G401.6 (cell line): ENCODE data around the gene ATRIP.

Source experiments
- FAIRE-seq: peaks from 2 replicates; lab custom pipeline; 2012; peaks lifted over from hg19 to GRCh38; lab: Jason Lieb, UNC

ATRIP gene

DNA sequence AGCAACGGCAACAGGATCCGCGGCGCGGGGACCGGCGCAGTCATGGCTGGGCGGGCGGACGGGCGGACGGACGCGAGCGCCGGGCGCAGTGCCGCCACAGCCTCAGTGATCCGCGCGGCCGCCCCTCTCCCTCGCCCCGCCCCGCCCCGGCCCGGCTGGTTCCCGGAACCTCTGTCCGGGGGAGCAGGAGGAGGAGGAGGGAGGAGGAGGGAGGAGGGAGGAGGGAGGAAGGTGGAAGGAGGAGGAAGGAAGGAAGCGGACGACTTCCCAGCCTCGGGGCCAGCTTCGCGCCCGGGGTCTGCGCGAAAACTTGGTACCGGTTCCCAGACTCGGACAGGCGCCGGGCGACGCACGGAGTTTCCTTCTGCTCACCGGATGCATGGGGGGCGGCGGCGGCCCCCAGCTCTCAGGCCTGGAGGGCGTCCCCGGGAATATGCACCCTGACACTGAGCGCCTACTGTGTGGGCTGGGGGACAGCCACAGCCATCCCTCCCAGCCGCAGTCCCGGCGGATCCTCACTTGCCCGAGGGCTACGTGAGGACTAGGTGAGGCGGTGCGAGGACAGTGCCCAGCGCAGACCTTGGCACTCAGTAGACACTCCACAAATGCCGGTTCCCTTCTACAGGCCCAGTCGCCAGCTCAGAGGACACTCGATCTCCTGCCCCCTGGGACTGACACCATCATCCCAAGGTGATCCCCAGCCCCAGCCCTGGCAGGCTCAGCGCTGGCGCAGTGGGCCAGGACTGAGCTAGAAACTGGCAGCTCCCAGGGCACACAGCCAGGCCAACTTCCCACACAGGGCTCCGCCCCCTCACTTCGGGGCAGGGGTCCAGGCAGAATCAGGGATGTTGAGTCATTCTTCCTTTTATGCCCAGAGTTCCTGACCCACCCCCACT lies 57.8 kb downstream of the ATRIP start, which contains the start of gene SHISA5:
Gene SHISA5, minus strand, starts transcription at position 124 of the 896 bp plus-strand sequence. Its CDS starts 80 bp downstream, at position 44.
- FAIRE-seq, result no peak

DNA sequence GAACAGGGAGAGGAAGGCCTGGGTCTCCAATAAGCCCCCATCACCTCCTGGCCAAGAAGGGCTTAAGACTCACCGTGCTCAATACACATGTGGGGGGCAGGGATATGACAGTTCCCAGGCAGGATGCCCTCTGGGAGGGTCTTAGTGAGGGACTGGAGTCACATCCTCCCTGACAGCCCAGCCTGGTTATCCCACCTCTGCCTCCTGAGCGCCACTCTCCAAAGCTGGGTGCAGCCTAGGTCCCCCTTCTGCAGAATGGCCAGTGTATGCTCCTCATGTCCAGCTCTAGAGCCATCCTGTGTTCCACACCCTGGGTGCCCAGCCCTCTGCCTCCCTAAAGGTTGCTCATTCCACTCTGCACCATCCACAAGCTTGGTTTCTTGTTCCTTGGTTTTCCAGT lies 58.6 kb downstream of the ATRIP start:
- FAIRE-seq, result no peak

DNA sequence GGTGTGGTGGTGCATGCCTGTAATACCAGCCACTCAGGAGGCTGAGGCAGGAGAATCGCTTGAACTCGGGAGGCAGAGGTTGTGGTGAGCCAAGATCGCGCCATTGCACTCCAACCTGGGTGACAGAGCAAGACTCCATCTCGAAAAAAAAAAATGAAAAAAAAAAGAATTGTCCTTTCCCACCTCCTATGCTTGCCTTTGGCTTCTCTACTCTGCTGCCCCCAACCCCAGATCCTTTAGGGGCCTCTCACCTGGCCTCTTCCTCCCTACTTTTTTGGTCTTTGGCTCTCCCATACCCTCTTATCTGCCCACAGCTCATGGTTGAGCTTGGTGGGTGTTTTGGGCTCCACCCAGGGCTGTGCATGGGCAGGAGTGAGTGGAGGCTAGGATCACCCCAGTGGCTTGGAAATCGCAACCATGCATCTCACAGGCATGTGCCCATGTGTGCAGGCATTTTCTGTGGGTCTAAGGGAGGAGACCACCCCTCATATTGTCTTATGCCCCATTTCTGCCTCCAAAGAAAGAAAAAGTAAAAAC lies 59.5 kb downstream of the ATRIP start:
- FAIRE-seq, result no peak

DNA sequence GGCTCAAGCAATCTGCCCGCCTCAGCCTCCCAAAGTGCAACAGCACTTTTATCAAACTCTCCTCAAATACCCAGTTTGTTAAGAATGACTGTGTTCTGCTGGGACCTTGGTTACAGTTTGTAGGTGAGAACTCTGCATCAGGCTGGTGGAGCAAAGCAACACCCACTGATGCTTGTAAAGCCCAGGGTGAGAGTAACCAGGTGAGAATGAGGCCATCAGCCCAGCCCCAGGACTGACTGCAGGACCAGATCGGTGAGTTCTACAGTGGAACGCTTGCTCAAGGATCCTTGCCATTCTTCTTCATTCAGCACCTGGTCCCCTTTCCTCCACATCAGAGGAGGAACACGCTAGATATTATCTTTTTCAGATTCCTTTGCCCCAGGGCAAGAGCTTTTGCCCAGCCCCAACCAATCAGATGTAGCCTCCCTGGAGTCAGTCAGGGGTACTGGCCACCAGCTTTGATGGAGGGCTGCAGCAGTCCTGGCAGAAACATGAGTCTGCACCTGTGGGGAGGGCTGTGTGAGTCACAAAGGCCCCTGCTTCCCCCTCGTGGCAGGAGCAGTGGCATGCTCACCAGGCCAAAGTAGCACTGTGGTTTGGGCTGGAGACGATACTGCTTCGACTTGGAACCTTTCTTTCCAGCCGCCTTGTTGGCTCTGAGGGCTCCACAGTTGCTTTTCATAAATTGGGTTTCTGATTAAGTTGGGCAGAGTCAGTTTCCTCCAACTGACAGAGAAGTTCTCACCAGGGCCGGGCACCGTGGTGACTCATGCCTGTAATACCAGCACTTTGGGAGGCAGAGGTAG lies 60.9 kb downstream of the ATRIP start:
- peak; percentile 41 for FAIRE-seq

DNA sequence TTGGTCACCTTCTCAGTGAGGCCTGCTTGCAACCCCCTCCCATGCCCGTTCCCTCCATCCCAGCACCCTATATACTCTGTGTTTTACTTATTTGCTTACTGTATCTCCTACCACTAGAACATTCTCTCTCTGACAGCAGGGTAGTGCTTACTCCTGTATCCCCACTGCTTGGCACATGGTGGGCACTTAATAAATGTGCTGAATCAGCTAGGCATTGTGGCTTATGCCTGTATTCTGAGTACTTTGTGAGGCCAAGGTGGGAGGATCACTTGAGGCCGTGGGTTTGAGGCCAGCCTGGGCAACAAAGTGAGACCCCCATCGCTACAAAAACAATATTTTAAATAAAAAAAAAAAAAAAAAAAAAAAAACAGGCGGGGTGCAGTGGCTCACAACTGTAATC lies 65.0 kb downstream of the ATRIP start:
- FAIRE-seq, result no peak

DNA sequence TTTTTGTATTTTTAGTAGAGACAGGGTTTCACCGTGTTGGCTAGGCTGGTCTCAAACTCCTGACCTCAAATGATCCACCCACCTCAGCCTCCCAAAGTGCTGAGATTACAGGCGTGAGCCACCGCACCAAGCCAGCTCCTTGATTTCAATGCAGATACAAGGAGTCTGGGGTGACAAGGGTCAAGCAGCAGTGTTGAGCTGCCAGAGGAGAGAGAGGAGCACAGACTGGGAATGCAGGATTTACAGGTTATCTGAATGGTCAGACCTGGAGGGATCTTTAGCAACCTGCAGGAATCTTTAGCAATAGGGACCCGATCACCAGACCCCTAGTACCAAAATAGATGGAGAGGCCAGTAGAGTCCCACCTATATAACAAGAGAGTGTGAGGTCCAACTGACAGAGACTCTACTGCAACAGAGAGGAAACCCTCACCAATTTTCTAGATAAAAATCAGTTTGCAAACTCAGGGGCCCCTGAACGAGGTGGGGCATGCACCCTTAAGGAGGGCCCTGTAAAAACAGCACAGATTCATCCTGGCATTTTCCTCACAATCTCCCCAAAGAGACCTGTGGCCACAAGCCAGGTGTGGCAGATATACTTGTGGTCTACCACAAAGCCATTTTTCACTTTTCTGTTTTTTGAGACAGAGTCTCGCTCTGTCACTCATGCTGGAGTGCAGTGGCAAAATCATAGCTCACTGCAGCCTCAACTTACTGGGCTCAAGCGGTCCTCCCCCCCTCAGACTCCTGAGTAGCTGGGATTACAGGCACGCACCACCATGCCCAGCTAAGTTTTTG lies 68.1 kb downstream of the ATRIP start:
- no peak for FAIRE-seq
